GM23248 (cell line): ENCODE results near the gene MOB3C. TPM values are rescaled to one million over a fixed set of nuclear protein-coding genes. Genes with fewer than 3 reads are reported as not detected.

ENCODE experiments used
- DNase-seq: peaks from one replicate; pipeline ENCODE4 v3.0.0-alpha.2; 2015
- H2AFZ ChIP-seq: fragments of 200-600 bp; sonication (generic); 2 replicates; pipeline ENCODE4 v1.6.1; 2016; ENCODE audit warnings: antibody characterized with exemption
- H3F3A ChIP-seq: fragments of 200-600 bp; sonication (generic); 2 replicates; pipeline ENCODE4 v1.6.1; 2016; ENCODE audit warnings: mild to moderate bottlenecking, antibody characterized with exemption, mixed run types; ENCODE audit not compliant: insufficient read depth
- H3K27ac ChIP-seq: fragments of 200-600 bp; sonication (generic); 2 replicates; pipeline ENCODE4 v1.5.1; 2016; ENCODE audit warnings: mild to moderate bottlenecking
- H3K27me3 ChIP-seq: fragments of 200-600 bp; sonication (generic); replicated peaks from 2 replicates; pipeline ENCODE4 v1.6.1; 2016; ENCODE audit warnings: mild to moderate bottlenecking; ENCODE audit not compliant: insufficient read depth
- H3K36me3 ChIP-seq: fragments of 200-600 bp; sonication (generic); 2 replicates; pipeline ENCODE4 v1.6.1; 2016; ENCODE audit warnings: low read depth, mild to moderate bottlenecking
- H3K4me1 ChIP-seq: fragments of 200-600 bp; sonication (generic); 2 replicates; pipeline ENCODE4 v1.6.1; 2016; ENCODE audit warnings: mild to moderate bottlenecking; ENCODE audit not compliant: insufficient read depth
- H3K4me2 ChIP-seq: fragments of 200-600 bp; sonication (generic); one replicate; pipeline ENCODE4 v1.6.1; 2016; ENCODE audit warnings: mild to moderate bottlenecking; ENCODE audit not compliant: unreplicated experiment
- H3K4me3 ChIP-seq: fragments of 200-600 bp; sonication (generic); 2 replicates; pipeline ENCODE4 v1.5.1; 2016; ENCODE audit warnings: mild to moderate bottlenecking
- H3K79me2 ChIP-seq: fragments of 200-600 bp; sonication (generic); 2 replicates; pipeline ENCODE4 v1.6.1; 2016; ENCODE audit warnings: mild to moderate bottlenecking; ENCODE audit not compliant: insufficient read depth
- H3K9ac ChIP-seq: fragments of 200-600 bp; sonication (generic); 2 replicates; pipeline ENCODE4 v1.6.1; 2016; ENCODE audit warnings: mild to moderate bottlenecking
- H3K9me2 ChIP-seq: fragments of 200-600 bp; sonication (generic); 2 replicates; pipeline ENCODE4 v1.6.1; 2016; ENCODE audit warnings: mixed run types, mild to moderate bottlenecking, moderate library complexity; ENCODE audit not compliant: insufficient read depth
- H3K9me3 ChIP-seq: fragments of 200-600 bp; sonication (generic); one replicate; pipeline ENCODE4 v1.6.1; 2017; ENCODE audit warnings: low read depth
- H4K20me1 ChIP-seq: fragments of 200-600 bp; sonication (generic); 2 replicates; pipeline ENCODE4 v1.6.0; 2016; ENCODE audit not compliant: insufficient read depth
- EZH2 ChIP-seq: fragments of 200-600 bp; sonication (generic); IDR thresholded peaks from 2 replicates; pipeline ENCODE4 v1.6.1; 2018; ENCODE audit warnings: antibody characterized with exemption, mild to moderate bottlenecking; ENCODE audit not compliant: insufficient read depth, poor library complexity, severe bottlenecking
- EZH2phosphoT487 ChIP-seq: fragments of 200-600 bp; sonication (generic); IDR thresholded peaks from 2 replicates; pipeline ENCODE4 v1.6.1; 2018; ENCODE audit warnings: antibody characterized with exemption, moderate library complexity, mild to moderate bottlenecking, low read depth; ENCODE audit not compliant: insufficient read depth
- WGBS, 2 experiments: methylation state at CpG; one replicate each; pipeline ENCODE4 v1.1.6; 2015 to 2017; ENCODE audit warnings: low lambda C conversion rate in 2 of 2, low coverage in 1 of 2; ENCODE audit errors: missing lambda C conversion rate in 2 of 2; 5-methylcytosine and 5-hydroxymethylcytosine counted together
- in situ Hi-C: fragments of 300-500 bp; cut with MboI; formaldehyde crosslinking; loops from 2 replicates; pipeline ENCODE4 v1.15.0; 2020
- polyA plus RNA-seq: library from polyadenylated mRNA; unstranded; fragments of >200 nt; fragmentation: Nextera tagmentation; extraction: Ambion mirVana; gene quantifications from 2 replicates; pipeline ENCODE4 v1.2.1, GENCODE V29; 2016
- total RNA-seq: library from RNA; depleted of rRNA; stranded (reverse); fragments of >200 nt; shearing (Covaris generic); gene quantifications from 2 replicates; pipeline ENCODE4 v1.2.3, GENCODE V29; 2014

MOB3C gene
- total and polyA plus RNA-seq, 2 experiments from 2014 or later: 4.7 to 7.0 TPM

DNA sequence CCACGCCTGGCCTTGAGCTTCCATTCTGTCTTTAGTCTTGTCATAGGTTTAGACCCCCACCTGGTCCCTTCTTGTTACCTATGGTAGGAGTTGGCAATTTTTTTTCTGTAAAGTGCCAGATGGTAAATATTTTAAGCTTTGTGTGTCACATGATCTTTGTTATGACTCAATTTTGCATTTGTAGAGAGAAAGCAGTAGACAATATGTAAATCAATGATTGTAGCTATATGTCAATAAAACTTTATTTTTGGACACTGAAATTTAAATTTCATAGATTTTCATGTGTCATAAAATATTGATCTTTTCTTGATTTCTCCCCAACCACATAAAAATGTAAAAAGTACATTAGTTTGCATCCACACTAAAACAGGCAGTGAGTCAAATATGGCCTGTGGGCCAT, 20.6 kb downstream of the MOB3C start:
- no peak for TF ChIP-seq EZH2
- no peak for TF ChIP-seq EZH2phosphoT487
- Histone ChIP-seq H3K79me2 (peaks cover 4% of the 10 kb centered on the region; the same call in 1 of the 2 replicates), H3K9ac (no peak overlapping the region), H3K9me2 (no peaks in the 10 kb centered on the region), H3K27ac (no peak overlapping the region), H3K36me3 (peaks cover 3% of the 10 kb centered on the region; the same call in 1 of the 2 replicates), H4K20me1 (no peaks in the 10 kb centered on the region), H3K4me2 (no peak overlapping the region), H3K27me3 (no peaks in the 10 kb centered on the region), H3K4me1 (peaks cover 3% of the 10 kb centered on the region; the same call in 1 of the 2 replicates), H3K4me3 (no peak overlapping the region), H3F3A (no peaks in the 10 kb centered on the region), H3K9me3 (no peaks in the 10 kb centered on the region), H2AFZ (no peak overlapping the region)
- no peak for DNase-seq
- 97 to 100% methylated on average over 1 of the region's 1 CpG for WGBS, 2 experiments
- in situ Hi-C loops: no loop called here

DNA sequence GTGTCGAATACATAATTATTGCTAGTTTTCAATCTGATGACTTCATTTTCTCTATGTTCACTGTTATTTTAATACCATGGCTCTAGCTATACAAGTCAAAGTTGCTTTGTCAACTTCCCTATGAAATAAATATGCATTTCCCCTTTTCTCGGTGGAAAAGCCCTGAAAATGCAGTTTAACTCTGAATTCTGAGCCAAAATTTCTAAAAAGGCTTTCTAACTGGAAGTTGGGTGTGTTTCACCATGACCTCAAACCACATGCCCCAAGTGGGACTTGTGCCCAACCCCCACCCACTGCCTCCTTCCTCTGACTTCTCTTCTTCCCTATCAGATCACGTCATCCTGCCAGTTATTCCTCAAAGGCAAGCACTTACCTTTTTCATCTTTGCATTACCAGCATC, 21.5 kb downstream of the MOB3C start:
- Histone ChIP-seq H3K79me2 (no peaks in the 10 kb centered on the region), H3K4me3 (no peak overlapping the region), H3K36me3 (peaks cover 4% of the 10 kb centered on the region; the same call in 1 of the 2 replicates), H4K20me1 (no peaks in the 10 kb centered on the region), H3K27ac (no peak overlapping the region), H3F3A (no peaks in the 10 kb centered on the region), H3K4me2 (no peak overlapping the region), H2AFZ (no peak overlapping the region), H3K9me2 (no peaks in the 10 kb centered on the region), H3K9me3 (no peaks in the 10 kb centered on the region), H3K27me3 (no peaks in the 10 kb centered on the region), H3K9ac (no peak overlapping the region), H3K4me1 (peaks cover 3% of the 10 kb centered on the region; the same call in 1 of the 2 replicates)
- no peak for DNase-seq
- WGBS, 2 experiments: 27 to 39% methylated on average over 3 of the region's 3 CpGs
- in situ Hi-C loops: no loop called here
- TF ChIP-seq EZH2 (no peak), EZH2phosphoT487 (no peak)

DNA sequence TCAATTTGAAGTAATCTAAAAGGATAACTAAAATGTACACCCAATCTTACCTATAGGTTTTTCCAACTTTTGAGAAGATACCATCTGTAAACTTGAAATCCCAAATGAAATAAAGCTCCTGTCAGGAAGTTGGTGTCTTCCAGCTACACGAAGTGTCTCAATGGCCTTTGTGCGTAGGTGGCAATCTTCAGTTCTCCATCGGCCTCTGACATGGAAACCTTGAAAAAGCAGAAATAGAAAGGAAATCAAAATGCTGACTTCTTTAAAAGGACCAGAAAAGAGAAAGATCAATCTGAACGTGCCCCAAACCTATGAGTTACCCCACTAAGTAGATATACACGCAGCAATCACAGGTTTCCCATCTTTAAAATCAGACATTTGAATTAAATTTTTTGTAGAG, 22.5 kb downstream of the MOB3C start:
- WGBS, 2 experiments: 98 to 99% methylated on average over 5 of the region's 5 CpGs
- H3K4me1 ChIP-seq: peaks cover 3% of the 10 kb centered on the region; the same call in 1 of the 2 replicates
- no peak for DNase-seq

DNA sequence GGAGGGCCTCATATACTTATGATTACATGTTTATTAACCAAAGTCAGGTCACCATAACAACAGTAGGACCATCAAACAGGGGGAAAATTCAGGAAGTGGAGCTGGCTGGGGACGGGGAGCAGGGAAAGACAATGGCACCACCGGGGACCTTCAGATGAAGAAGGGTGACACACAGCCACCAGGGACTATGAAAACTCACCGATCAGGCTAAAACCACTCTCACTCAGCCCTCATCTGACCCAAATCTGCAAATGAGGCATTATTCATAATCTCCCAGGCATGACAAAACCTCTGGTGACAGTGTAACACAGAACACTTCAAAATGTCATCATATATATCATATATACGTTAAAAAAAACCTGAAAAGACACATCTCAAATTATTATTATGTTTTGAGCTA, 23.8 kb downstream of the MOB3C start:
- Histone ChIP-seq H3K4me2 (no peak overlapping the region), H3K4me3 (no peak overlapping the region), H3K9me2 (no peaks in the 10 kb centered on the region), H3K9me3 (no peaks in the 10 kb centered on the region), H3K36me3 (peaks cover 12% of the 10 kb centered on the region; the same call in 1 of the 2 replicates), H3K27ac (no peak overlapping the region), H3F3A (no peaks in the 10 kb centered on the region), H2AFZ (no peak overlapping the region), H3K79me2 (no peaks in the 10 kb centered on the region), H3K9ac (no peak overlapping the region), H3K27me3 (no peaks in the 10 kb centered on the region), H4K20me1 (no peaks in the 10 kb centered on the region), H3K4me1 (peaks cover 3% of the 10 kb centered on the region; the same call in 1 of the 2 replicates)
- WGBS, 2 experiments: 90% methylated on average over 4 of the region's 4 CpGs
- no peak for DNase-seq
- in situ Hi-C loops: no loop called here
- TF ChIP-seq EZH2phosphoT487 (no peak), EZH2 (no peak)

More for the DNA sequence above, 22.5 kb downstream of the MOB3C start:
- no peaks in the 10 kb centered on the region for H4K20me1 ChIP-seq
- in situ Hi-C loops: no loop called here
- H3K27me3 ChIP-seq: no peaks in the 10 kb centered on the region
- no peaks in the 10 kb centered on the region for H3K79me2 ChIP-seq
- H3K27ac ChIP-seq: no peak overlapping the region
- H2AFZ ChIP-seq: no peak overlapping the region
- no peak overlapping the region for H3K9ac ChIP-seq
- H3K4me3 ChIP-seq: no peak overlapping the region
- TF ChIP-seq EZH2: no peak
- no peak for TF ChIP-seq EZH2phosphoT487
- H3F3A ChIP-seq: no peaks in the 10 kb centered on the region
- peaks cover 12% of the 10 kb centered on the region; the same call in 1 of the 2 replicates for H3K36me3 ChIP-seq
- no peaks in the 10 kb centered on the region for H3K9me3 ChIP-seq
- H3K4me2 ChIP-seq: no peak overlapping the region
- H3K9me2 ChIP-seq: no peaks in the 10 kb centered on the region
